Ectodermal cell (in vitro differentiated cells): ENCODE data around the gene ISM1.

Experiments used
- H3K27ac ChIP-seq: 2 replicates; pipeline ENCODE4 v1.7.0; 2013; ENCODE audit warnings: mild to moderate bottlenecking, low read depth, low read length; ENCODE audit not compliant: insufficient read depth, poor library complexity, severe bottlenecking
- H3K27me3 ChIP-seq: 2 replicates; pipeline ENCODE4 v1.7.0; 2013; ENCODE audit warnings: mild to moderate bottlenecking, low read length; ENCODE audit not compliant: insufficient read depth, control insufficient read depth, poor library complexity, severe bottlenecking
- H3K36me3 ChIP-seq: one replicate; pipeline ENCODE4 v1.7.0; 2013; ENCODE audit warnings: low read length; ENCODE audit not compliant: control insufficient read depth, insufficient read depth
- H3K4me1 ChIP-seq: one replicate; pipeline ENCODE4 v1.7.0; 2013; ENCODE audit warnings: low read length; ENCODE audit not compliant: control insufficient read depth, insufficient read depth
- H3K4me3 ChIP-seq: 2 replicates; pipeline ENCODE4 v1.7.0; 2013; ENCODE audit warnings: low read depth, low read length, control low read depth; ENCODE audit not compliant: insufficient read depth
- H3K9me3 ChIP-seq: 2 replicates; pipeline ENCODE4 v1.7.0; 2013; ENCODE audit warnings: mild to moderate bottlenecking, low read length, moderate library complexity; ENCODE audit not compliant: control insufficient read depth
- WGBS, 2 experiments: methylation state at CpG; one replicate each; pipeline ENCODE4 v1.1.7; 2013; ENCODE audit warnings: missing lambda C conversion rate in 2 of 2; 5-methylcytosine and 5-hydroxymethylcytosine counted together

Gene ISM1

DNA sequence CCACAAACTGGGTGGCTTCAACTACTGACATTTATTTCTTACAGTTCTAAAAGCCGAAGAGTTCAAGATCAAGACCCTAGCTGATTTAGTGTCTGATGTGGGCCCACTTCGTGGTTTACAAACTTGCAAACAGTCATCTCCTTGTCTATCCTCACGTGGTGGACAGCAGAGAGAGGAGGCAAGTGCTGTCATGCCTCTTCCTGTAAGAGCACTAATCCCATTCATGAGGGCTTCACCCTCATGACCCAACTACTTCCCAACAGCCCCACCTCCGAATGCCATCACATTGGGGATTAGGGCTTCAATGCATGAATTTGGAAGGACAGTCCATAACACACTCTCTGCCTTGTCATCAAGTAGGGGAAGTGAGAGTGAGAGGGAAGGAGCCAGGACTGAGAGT is 15.6 kb upstream of the ISM1 start:
- WGBS, 2 experiments: 85 to 87% methylated on average over 4 of the region's 4 CpGs
- no peaks in the 10 kb centered on the region for H3K36me3 ChIP-seq
- H3K4me3 ChIP-seq: no peak overlapping the region
- no peaks in the 10 kb centered on the region for H3K4me1 ChIP-seq
- no peaks in the 10 kb centered on the region for H3K9me3 ChIP-seq
- no peak overlapping the region for H3K27ac ChIP-seq
- no peaks in the 10 kb centered on the region for H3K27me3 ChIP-seq

DNA sequence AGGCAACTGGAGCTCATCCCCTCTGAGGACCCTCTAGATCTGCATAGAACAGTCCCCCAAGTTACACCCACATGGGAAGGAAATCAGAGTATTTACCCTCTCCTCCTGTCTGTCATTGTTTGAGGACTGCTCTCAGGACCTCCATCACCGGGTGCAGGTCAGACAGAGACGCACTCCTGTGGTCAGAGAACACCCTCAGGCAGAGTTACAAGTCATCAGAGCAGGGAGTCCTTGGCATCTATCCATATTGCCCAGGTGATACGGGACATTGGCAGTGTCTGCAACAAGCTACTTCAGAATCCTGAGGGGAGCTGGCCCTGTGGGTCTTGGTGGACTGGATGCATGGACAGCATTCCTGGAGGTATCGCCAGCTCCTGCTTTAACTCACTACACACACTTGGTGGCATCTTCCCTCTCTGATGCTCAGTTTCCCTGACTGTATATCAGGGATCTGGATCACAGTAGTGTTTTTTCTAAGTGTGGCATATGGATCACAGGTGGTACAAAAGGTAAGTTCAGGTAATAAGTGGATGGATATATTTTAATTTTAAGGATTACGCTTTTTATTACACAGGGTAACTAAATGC is 15.1 kb upstream of the ISM1 start:
- no peaks in the 10 kb centered on the region for H3K36me3 ChIP-seq
- no peak overlapping the region for H3K27ac ChIP-seq
- H3K4me1 ChIP-seq: no peaks in the 10 kb centered on the region
- no peaks in the 10 kb centered on the region for H3K9me3 ChIP-seq
- H3K4me3 ChIP-seq: no peak overlapping the region
- H3K27me3 ChIP-seq: no peaks in the 10 kb centered on the region
- WGBS, 2 experiments: 80 to 81% methylated on average over 4 of the region's 5 CpGs

DNA sequence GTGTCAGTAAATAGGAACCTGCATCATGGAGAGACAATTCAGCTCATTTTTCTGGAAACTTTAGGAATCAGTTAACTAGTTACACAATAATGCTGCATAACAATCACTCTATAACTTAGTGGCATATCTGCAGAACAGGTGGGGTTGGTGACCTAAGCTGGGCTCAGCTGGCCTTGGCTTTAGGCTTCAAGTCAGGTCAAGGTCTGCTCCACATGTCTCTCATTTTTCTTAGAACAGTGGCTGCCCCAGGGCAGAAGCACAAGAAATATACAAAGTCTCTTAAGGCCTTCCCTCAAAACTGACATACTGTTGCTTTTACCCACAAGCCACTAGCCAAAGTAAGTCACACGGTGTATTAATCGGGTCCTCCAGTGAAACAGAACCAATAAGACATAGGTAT is 14.1 kb upstream of the ISM1 start:
- Histone ChIP-seq H3K4me3 (no peak overlapping the region), H3K9me3 (no peaks in the 10 kb centered on the region), H3K27me3 (no peaks in the 10 kb centered on the region), H3K36me3 (no peaks in the 10 kb centered on the region), H3K4me1 (no peaks in the 10 kb centered on the region), H3K27ac (no peak overlapping the region)
- WGBS, 2 experiments: 96 to 100% methylated on average over 1 to 2 of the region's 2 CpGs

DNA sequence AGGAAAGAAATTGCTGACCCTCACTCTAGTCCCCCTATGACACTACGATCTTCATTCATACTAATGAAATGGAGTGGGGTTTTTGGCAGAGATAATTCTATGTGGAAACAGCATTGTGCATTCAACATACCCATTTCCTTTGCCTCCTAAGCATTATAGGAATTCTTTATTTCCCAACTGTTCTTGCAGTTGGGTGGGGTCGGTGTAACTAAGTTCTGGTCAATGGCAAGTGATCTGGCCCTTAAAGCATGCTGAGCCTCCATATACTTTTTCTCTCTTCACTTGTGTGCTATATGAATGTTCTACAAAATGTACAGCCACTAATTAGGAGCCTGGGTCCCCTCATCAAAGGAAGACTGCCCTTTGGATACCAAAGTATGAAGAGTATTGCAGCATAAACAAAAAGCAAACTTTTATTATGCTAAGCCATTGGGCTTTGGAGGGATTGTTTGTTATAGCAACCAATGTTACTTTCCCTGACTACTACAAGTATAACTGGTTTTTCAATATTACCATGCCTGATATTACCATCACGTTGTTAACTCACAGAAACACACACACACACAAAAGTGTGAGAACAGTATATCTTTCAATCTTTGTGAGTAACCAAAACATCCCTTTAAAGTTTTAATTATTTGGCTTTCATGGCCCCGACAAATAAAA is 9.0 kb upstream of the ISM1 start:
- no peaks in the 10 kb centered on the region for H3K4me1 ChIP-seq
- no peak overlapping the region for H3K27ac ChIP-seq
- H3K9me3 ChIP-seq: no peaks in the 10 kb centered on the region
- H3K36me3 ChIP-seq: no peaks in the 10 kb centered on the region
- no peak overlapping the region for H3K4me3 ChIP-seq
- 72 to 73% methylated on average over 2 of the region's 4 CpGs for whole genome bisulfite sequencing, 2 experiments
- H3K27me3 ChIP-seq: peaks cover 14% of the 10 kb centered on the region

DNA sequence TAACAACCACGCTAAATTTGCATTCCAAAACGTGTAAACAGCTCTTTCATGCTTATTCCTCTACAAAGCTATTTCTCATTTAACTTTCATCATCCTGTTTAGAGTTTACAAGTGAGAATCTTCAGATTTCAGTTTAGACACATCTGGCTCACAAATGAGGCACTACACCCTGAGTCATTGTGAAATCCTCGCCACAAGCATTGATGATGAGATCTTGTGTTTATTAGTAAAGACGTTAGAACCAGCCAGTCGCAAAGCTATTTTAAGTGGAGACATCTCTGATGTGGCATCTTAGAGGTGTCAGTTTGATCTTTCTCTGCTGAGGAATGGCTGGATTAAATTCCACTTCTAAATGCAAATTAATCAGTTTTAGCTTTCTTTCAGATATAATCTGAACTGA is 8.3 kb upstream of the ISM1 start:
- H3K9me3 ChIP-seq: no peaks in the 10 kb centered on the region
- H3K27ac ChIP-seq: no peak overlapping the region
- H3K27me3 ChIP-seq: peaks cover 20% of the 10 kb centered on the region
- H3K4me1 ChIP-seq: no peaks in the 10 kb centered on the region
- no peak overlapping the region for H3K4me3 ChIP-seq
- no peaks in the 10 kb centered on the region for H3K36me3 ChIP-seq
- 86 to 88% methylated on average over 5 of the region's 5 CpGs for WGBS, 2 experiments

DNA sequence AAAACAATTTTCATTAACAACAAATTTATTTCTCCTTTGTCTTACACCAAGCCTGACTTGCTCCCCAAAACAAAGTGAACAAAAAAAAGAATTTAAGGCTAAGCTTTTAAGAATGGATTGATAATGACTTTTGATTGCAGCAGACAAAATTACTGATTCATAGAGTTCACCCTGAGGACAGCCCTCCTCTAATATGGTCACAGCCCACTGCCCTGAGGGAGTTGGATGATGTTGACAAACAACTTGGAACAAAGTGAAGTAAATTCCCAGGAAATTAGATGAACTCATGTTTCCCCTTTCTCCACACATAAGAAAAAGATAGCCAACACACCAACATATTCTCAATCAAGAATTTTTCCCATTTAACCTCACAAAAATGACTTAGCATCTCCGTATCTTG is 7.7 kb upstream of the ISM1 start:
- Histone ChIP-seq H3K27me3 (peaks cover 25% of the 10 kb centered on the region), H3K9me3 (no peaks in the 10 kb centered on the region), H3K4me1 (no peaks in the 10 kb centered on the region), H3K4me3 (no peak overlapping the region), H3K36me3 (no peaks in the 10 kb centered on the region), H3K27ac (no peak overlapping the region)
- WGBS, 2 experiments: 95% methylated on average over 1 of the region's 1 CpG

DNA sequence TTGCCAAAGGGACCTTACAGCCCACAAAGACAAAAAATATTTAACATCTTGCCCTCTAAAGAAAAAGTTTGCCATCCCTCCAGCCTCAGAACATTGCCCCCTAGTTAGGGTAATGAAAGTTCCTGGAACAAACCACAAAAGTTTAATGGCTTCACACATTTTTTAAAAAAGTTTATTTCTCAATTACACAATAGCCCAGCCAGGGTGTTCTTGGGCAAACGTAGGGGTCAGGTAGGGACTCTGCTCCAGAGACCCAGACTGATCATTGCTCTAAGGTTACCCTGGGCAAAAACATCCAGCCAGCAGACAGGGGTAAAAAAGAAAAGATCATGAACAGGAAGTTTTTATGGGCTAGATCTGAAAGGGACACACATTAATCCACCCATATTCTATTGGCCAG is 4.5 kb upstream of the ISM1 start:
- no peaks in the 10 kb centered on the region for H3K36me3 ChIP-seq
- 67 to 74% methylated on average over 1 of the region's 1 CpG for WGBS, 2 experiments
- H3K4me1 ChIP-seq: peaks cover 8% of the 10 kb centered on the region
- no peak overlapping the region for H3K27ac ChIP-seq
- no peak overlapping the region for H3K4me3 ChIP-seq
- H3K27me3 ChIP-seq: peaks cover 52% of the 10 kb centered on the region
- no peaks in the 10 kb centered on the region for H3K9me3 ChIP-seq

DNA sequence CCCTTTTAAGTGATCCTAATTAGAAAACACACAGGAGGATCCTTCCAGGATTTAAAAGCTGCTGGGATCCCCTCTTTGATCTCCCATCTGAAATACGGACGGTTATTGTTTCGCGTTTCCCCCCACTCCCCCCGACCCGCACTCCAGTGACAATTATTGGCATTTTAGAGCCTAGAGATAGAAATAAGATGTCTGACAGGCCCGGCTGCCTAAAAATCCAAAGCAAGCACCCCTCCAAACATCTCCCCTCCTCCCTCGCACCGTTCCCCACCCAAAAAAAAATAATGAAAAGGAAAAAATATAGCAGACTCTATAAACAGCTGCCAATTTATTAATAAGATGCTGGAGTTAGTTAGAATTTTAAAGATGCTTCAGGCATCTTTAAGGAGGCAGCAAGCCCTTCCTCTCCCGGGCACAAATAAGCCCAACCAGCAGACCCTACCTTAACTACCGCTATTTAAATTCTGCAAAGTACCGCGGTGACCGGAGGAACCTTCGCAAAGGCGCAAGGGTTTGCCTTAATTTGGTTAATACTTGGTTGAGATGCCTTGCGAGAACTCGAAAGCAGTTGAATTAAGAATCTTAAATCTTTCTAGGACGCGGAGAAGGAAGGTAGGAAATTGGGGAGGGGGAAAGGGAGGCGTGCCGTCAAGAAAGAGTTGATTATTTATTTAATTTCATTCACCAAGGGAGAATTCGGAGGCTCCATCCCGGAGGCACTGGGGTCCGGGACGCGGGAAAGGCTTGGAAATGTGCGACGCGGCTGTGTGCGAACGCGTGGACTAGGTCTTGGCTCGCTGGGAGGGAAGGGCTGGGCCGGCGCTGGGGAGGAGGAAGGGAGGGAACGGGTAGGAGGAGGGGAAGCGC is 1.5 kb upstream of the ISM1 start:
- Histone ChIP-seq H3K4me3 (peak overlapping the region; percentile 40), H3K9me3 (no peaks in the 10 kb centered on the region), H3K27ac (no peak overlapping the region), H3K27me3 (peaks cover 75% of the 10 kb centered on the region), H3K36me3 (no peaks in the 10 kb centered on the region), H3K4me1 (peaks cover 8% of the 10 kb centered on the region)
- WGBS, 2 experiments: 1% methylated on average over 35 to 36 of the region's 38 CpGs

DNA sequence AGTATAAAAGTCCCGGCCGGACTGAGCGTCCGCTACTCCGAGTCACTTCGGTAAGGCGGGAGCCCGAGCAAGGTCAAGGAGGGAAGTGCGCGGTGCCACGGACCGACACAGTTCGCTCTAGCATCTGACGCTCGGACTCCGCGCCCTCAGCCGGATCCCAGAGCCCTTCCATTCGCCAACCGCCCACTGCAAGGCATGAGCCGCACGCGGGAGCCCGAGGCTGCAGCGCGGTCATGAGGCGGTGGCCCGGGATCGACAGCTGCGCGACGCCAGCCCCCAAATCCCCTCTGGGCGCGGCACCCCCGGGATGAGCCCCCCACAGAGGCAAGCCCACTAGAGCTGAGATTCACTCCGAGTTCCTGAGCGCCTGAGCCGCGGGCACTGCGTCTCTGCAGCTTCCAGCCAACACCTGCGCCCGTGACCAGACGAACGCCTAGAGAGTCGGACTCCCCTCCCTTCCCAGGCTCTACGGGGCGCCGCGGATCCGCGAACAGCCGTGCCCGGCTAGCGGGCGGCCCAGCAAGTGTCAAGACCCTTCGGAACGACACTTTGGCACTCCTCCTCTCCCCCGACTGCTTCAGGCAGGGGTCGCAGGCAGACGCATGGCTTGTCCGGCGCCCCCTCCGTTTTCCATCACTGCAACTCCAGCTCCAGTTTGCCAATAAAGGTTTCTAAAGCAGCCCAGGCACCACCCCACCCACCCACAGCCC is 725 bp upstream of the ISM1 start:
- 0% methylated on average over 63 of the region's 63 CpGs for WGBS, 2 experiments
- Histone ChIP-seq H3K4me1 (peaks cover 8% of the 10 kb centered on the region), H3K9me3 (no peaks in the 10 kb centered on the region), H3K4me3 (peak overlapping the region; percentile 40), H3K36me3 (no peaks in the 10 kb centered on the region), H3K27me3 (peaks cover 75% of the 10 kb centered on the region), H3K27ac (no peak overlapping the region)

DNA sequence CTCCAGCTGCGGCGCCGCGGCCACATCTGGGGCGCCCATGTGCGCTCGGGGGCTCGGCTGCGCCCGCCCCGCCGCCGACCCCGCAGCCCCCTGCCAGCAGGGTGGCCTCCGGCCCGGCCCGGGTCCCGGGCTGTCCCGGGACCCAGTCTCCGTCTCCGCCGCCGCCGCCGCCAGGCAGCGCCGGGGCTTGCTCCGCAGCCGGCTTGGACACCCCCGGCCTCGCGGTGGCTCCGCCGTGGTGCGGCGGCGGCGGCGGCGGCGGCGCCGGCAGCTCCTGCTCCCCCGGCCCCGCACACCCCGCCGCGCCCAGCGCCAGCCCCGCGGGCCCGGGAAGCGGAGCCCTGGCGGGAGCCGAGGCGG is 219 bp downstream of the ISM1 start:
- Histone ChIP-seq H3K9me3 (no peaks in the 10 kb centered on the region), H3K36me3 (no peaks in the 10 kb centered on the region), H3K4me1 (peaks cover 8% of the 10 kb centered on the region), H3K4me3 (peak overlapping the region; percentile 47), H3K27ac (no peak overlapping the region), H3K27me3 (peaks cover 68% of the 10 kb centered on the region)
- 0% methylated on average over 56 of the region's 56 CpGs for WGBS, 2 experiments
